WTC11 (cell line): ENCODE results near the gene JMJD8. TPM values are rescaled to one million over a fixed set of nuclear protein-coding genes. Genes with fewer than 3 reads are reported as not detected.

Experiments
- ATAC-seq: fragments of 200-7000 bp; cut with Tn5 transposase; 2 replicates; pipeline ENCODE4 v1.10.0; 2021; ENCODE audit warnings: mild to moderate bottlenecking, moderate library complexity
- CTCF ChIA-PET: fragments of 300-600 bp; sonication (Branson Sonifier 250); formaldehyde crosslinking; loops from one replicate; lab custom pipeline; 2021; ENCODE audit warnings: antibody characterized with exemption; lab: Charles Lee
- POLR2A ChIA-PET: fragments of 350-600 bp; sonication (Branson Sonifier 250); formaldehyde crosslinking; loops from one replicate; lab custom pipeline; 2021; ENCODE audit warnings: antibody characterized with exemption; lab: Charles Lee
- DNase-seq: peaks from one replicate; pipeline ENCODE4 v3.0.0; 2021; ENCODE audit warnings: low spot score
- H3K27ac Mint-ChIP-seq: 2 replicates; pipeline ENCODE4 v1.8.0; 2021; ENCODE audit warnings: mixed read lengths
- H3K27me3 Mint-ChIP-seq: 2 replicates; pipeline ENCODE4 v1.8.0; 2021; ENCODE audit warnings: low read depth, mild to moderate bottlenecking, moderate library complexity, mixed read lengths
- H3K36me3 Mint-ChIP-seq: 2 replicates; pipeline ENCODE4 v1.8.0; 2021; ENCODE audit warnings: mixed read lengths
- H3K4me1 Mint-ChIP-seq: 2 replicates; pipeline ENCODE4 v1.8.0; 2022; ENCODE audit warnings: mixed read lengths
- H3K4me3 Mint-ChIP-seq: 2 replicates; pipeline ENCODE4 v1.8.0; 2021; ENCODE audit warnings: mild to moderate bottlenecking, moderate library complexity, mixed read lengths
- H3K9me3 Mint-ChIP-seq: 2 replicates; pipeline ENCODE4 v1.8.0; 2021; ENCODE audit warnings: mixed read lengths
- AFF4 ChIP-seq: sonication (generic); formaldehyde crosslinking; IDR thresholded peaks from 2 replicates; pipeline ENCODE4 v1.8.1; 2023; ENCODE audit warnings: mild to moderate bottlenecking, missing genetic modification reagents, borderline replicate concordance
- ATF3 ChIP-seq: sonication (generic); formaldehyde crosslinking; conservative IDR thresholded peaks from 2 replicates; pipeline ENCODE4 v1.8.1; 2022; ENCODE audit warnings: mild to moderate bottlenecking, missing genetic modification reagents
- CTCF ChIP-seq: fragments of 200-600 bp; IDR thresholded peaks from 2 replicates; pipeline ENCODE4 v1.8.0; 2022; ENCODE audit warnings: antibody characterized with exemption
- E2F4 ChIP-seq: sonication (generic); formaldehyde crosslinking; IDR thresholded peaks from 2 replicates; pipeline ENCODE4 v1.8.1; 2022; ENCODE audit warnings: low read depth, mild to moderate bottlenecking, moderate library complexity, missing genetic modification reagents, borderline replicate concordance
- NR3C1 ChIP-seq: sonication (generic); formaldehyde crosslinking; conservative IDR thresholded peaks from 2 replicates; pipeline ENCODE4 v1.8.1; 2023; ENCODE audit warnings: low read depth, mild to moderate bottlenecking, missing genetic modification reagents
- SOX15 ChIP-seq: fragments of 250-450 bp; sonication (Bioruptor Pico); IDR thresholded peaks from 2 replicates; pipeline ENCODE4 v1.9.0; 2021; ENCODE audit warnings: mild to moderate bottlenecking
- ZNF138 ChIP-seq: sonication (generic); formaldehyde crosslinking; conservative IDR thresholded peaks from 2 replicates; pipeline ENCODE4 v1.8.1; 2022; ENCODE audit warnings: mild to moderate bottlenecking, moderate library complexity, missing genetic modification reagents
- ZNF263 ChIP-seq: sonication (generic); formaldehyde crosslinking; IDR thresholded peaks from 2 replicates; pipeline ENCODE4 v1.8.1; 2022; ENCODE audit warnings: low read depth, mild to moderate bottlenecking, moderate library complexity, missing genetic modification reagents
- ZNF281 ChIP-seq: sonication (generic); formaldehyde crosslinking; IDR thresholded peaks from 2 replicates; pipeline ENCODE4 v1.8.0; 2023; ENCODE audit warnings: mild to moderate bottlenecking, missing genetic modification reagents
- ZNF423 ChIP-seq: fragments of 250-450 bp; sonication (Bioruptor Pico); IDR thresholded peaks from 2 replicates; pipeline ENCODE4 v2.1.2; 2022; ENCODE audit warnings: mild to moderate bottlenecking, moderate library complexity
- ZNF532 ChIP-seq: fragments of 250-450 bp; sonication (Bioruptor Pico); IDR thresholded peaks from 2 replicates; pipeline ENCODE4 v1.9.0; 2021; ENCODE audit warnings: mild to moderate bottlenecking, borderline replicate concordance
- total RNA-seq: library from RNA; stranded (reverse); gene quantifications from 3 replicates; pipeline ENCODE4 v1.2.3, GENCODE V29; 2021

Gene JMJD8
- total RNA-seq, 1 experiment from 2014 or later, result 61.2 TPM

GRCh38 chr16:726188-726437 lies 42.0 kb upstream of the JMJD8 start:
- DNase-seq, result no peak
- peak overlapping the region; percentile 69 for H3K4me3 Mint-ChIP-seq
- ChIA-PET CTCF (interaction anchor here (0.7 to 6.9 kb wide), 9 partner anchors 10 to 66 kb away, joined by 3 to 90 read pairs (median 5); partner anchors contain the start of genes CHTF18, CIAO3, METRN and RPUSD1), POLR2A (interaction anchor here (1.1 kb wide), 1 partner anchor 10 kb away, joined by 5 read pairs; no protein-coding TSS in a partner anchor)
- H3K36me3 Mint-ChIP-seq, result no peaks in the 10 kb centered on the region; the same call in 1 of the 2 replicates
- no peak for ATAC-seq
- H3K27me3 Mint-ChIP-seq, result peaks cover 2% of the 10 kb centered on the region; the same call in 1 of the 2 replicates
- no peak overlapping the region for H3K27ac Mint-ChIP-seq
- TF ChIP-seq ZNF532 (CRISPR knock-in tag) (no peak), E2F4 (CRISPR knock-in tag) (no peak), ZNF263 (no peak), NR3C1 (CRISPR knock-in tag) (no peak), CTCF (no peak), ATF3 (CRISPR knock-in tag) (no peak), ZNF281 (CRISPR knock-in tag) (no peak)
- H3K4me1 Mint-ChIP-seq, result no peaks in the 10 kb centered on the region
- H3K9me3 Mint-ChIP-seq, result no peaks in the 10 kb centered on the region

- no peak for DNase-seq
- no peaks in the 10 kb centered on the region for H3K9me3 Mint-ChIP-seq
- CTCF ChIA-PET, result interaction anchor here (1.0 to 6.9 kb wide), 8 partner anchors 11 to 65 kb away, joined by 3 to 90 read pairs (median 5); partner anchors contain the start of genes CHTF18, CIAO3, METRN and RPUSD1
- no peaks in the 10 kb centered on the region; the same call in 1 of the 2 replicates for H3K36me3 Mint-ChIP-seq
- no peak for TF ChIP-seq ZNF423 (CRISPR knock-in tag)
- no peak for TF ChIP-seq SOX15 (CRISPR knock-in tag)
- TF ChIP-seq ZNF138 (CRISPR knock-in tag), result 0 out of 2 replicates have a peak, but pooled peaks have one; percentile 45
- no peak for TF ChIP-seq NR3C1 (CRISPR knock-in tag)
- TF ChIP-seq AFF4 (CRISPR knock-in tag), result no peak
- TF ChIP-seq, all 79 proteins: peak for 1
- Mint-ChIP-seq H3K27me3 (peaks cover 2% of the 10 kb centered on the region; the same call in 1 of the 2 replicates), H3K27ac (no peak overlapping the region), H3K4me3 (peak overlapping the region; percentile 69; the same call in 1 of the 2 replicates), H3K4me1 (no peaks in the 10 kb centered on the region)
- ATAC-seq, result no peak
- POLR2A ChIA-PET, result interaction anchor here (1.1 kb wide), 1 partner anchor 9 kb away, joined by 5 read pairs; no protein-coding TSS in a partner anchor
These were observed 41.5 kb upstream of the JMJD8 start for GRCh38 chr16:725463-726187.
